Keratinocyte (primary cell): Measurements from ENCODE around the gene RBFOX2. TPM values are rescaled to one million over a fixed set of nuclear protein-coding genes. Genes with fewer than 3 reads are reported as not detected.

Experiments used
- DNase-seq: peaks from one replicate; pipeline ENCODE4 v3.0.0-alpha.2; 2011; ENCODE audit warnings: low read depth, missing footprints, low spot score
- FAIRE-seq: peaks from 2 replicates; lab custom pipeline; 2011; peaks lifted over from hg19 to GRCh38; lab: Jason Lieb, UNC
- H2AFZ ChIP-seq: 2 replicates; pipeline ENCODE4 v1.6.0; 2012; ENCODE audit warnings: low read length, control low read depth, inconsistent platforms; ENCODE audit not compliant: control insufficient read depth
- H3K27ac ChIP-seq: 2 replicates; pipeline ENCODE4 v1.5.1; 2011; ENCODE audit warnings: low read length; ENCODE audit not compliant: control insufficient read depth, insufficient read depth
- H3K27me3 ChIP-seq: 3 replicates; pipeline ENCODE4 v1.6.0; 2011; ENCODE audit warnings: low read length; ENCODE audit not compliant: control insufficient read depth, insufficient read depth; ENCODE audit errors: extremely low read depth
- H3K36me3 ChIP-seq, 2 experiments: 2 replicates in 1 of 2; 3 replicates in 1 of 2; pipeline ENCODE4 v1.5.1; 2011; ENCODE audit warnings: low read length in 2 of 2, mild to moderate bottlenecking in 1 of 2; ENCODE audit not compliant: control insufficient read depth in 2 of 2, insufficient read depth in 2 of 2; ENCODE audit errors: extremely low read depth in 1 of 2
- H3K4me1 ChIP-seq: 3 replicates; pipeline ENCODE4 v1.5.1; 2011; ENCODE audit warnings: low read length; ENCODE audit not compliant: control insufficient read depth, insufficient read depth; ENCODE audit errors: extremely low read depth
- H3K4me2 ChIP-seq: 3 replicates; pipeline ENCODE4 v1.6.0; 2011; ENCODE audit warnings: low read depth, low read length; ENCODE audit not compliant: control insufficient read depth, insufficient read depth; ENCODE audit errors: extremely low read depth
- H3K4me3 ChIP-seq, 3 experiments: fragments of 200-600 bp in 1 of 3; sonication (generic) in 1 of 3; 2 replicates in 2 of 3; 3 replicates in 1 of 3; pipeline ENCODE4 v1.5.1; 2011 to 2016; ENCODE audit warnings: low read length in 3 of 3, mild to moderate bottlenecking in 3 of 3, control low read depth in 2 of 3, inconsistent platforms in 1 of 3, low read depth in 1 of 3, mixed read lengths in 1 of 3, mixed run types in 1 of 3, moderate library complexity in 1 of 3; ENCODE audit not compliant: control insufficient read depth in 2 of 3, insufficient read depth in 2 of 3; ENCODE audit errors: extremely low read depth in 1 of 3
- H3K79me2 ChIP-seq: 2 replicates; pipeline ENCODE4 v1.6.0; 2012; ENCODE audit warnings: low read length; ENCODE audit not compliant: control insufficient read depth, insufficient read depth
- H3K9ac ChIP-seq: 3 replicates; pipeline ENCODE4 v1.6.0; 2011; ENCODE audit warnings: low read length; ENCODE audit not compliant: control insufficient read depth, insufficient read depth; ENCODE audit errors: extremely low read depth
- H3K9me1 ChIP-seq: 3 replicates; pipeline ENCODE4 v1.6.0; 2011; ENCODE audit warnings: low read length; ENCODE audit not compliant: control insufficient read depth, insufficient read depth; ENCODE audit errors: extremely low read depth
- H3K9me3 ChIP-seq: 2 replicates; pipeline ENCODE4 v1.5.1; 2012; ENCODE audit warnings: low read depth, low read length; ENCODE audit not compliant: control insufficient read depth
- H4K20me1 ChIP-seq: 3 replicates; pipeline ENCODE4 v1.6.0; 2011; ENCODE audit warnings: low read length; ENCODE audit not compliant: control insufficient read depth, insufficient read depth; ENCODE audit errors: extremely low read depth
- EZH2 ChIP-seq: IDR thresholded peaks from one replicate; pipeline ENCODE4 v1.6.1; 2012; ENCODE audit warnings: inconsistent platforms, mild to moderate bottlenecking, low read length, moderate library complexity
- dilution Hi-C: fragments of 300-500 bp; cut with MboI; formaldehyde crosslinking; loops from one replicate; pipeline ENCODE4 v1.7.0; 2020; ENCODE audit warnings: low sequenced_read_pairs; ENCODE audit not compliant: extremely low pct_ligation_motif_present
- polyA plus RNA-seq, 5 experiments: library from polyadenylated mRNA; depleted of rRNA in 3 of 5; stranded (reverse) in 3 of 5; stranded (forward) in 1 of 5; unstranded in 1 of 5; fragments of >200 nt; gene quantifications; 1 replicate in 1 of 5; 2 replicates in 3 of 5; 3 replicates in 1 of 5; pipeline versions ENCODE4 v1.2.1 to v1.2.3, GENCODE V29; 2011 to 2012; ENCODE audit warnings: missing spikeins in 2 of 5, low read depth in 1 of 5, low replicate concordance in 1 of 5
- TF ChIP-seq, protein P1 (sequence below), 3 experiments: IDR thresholded peaks in 1 of 3; conservative IDR thresholded peaks in 1 of 3; optimal IDR thresholded peaks in 1 of 3; 2 replicates in 2 of 3; 3 replicates in 1 of 3; pipeline versions ENCODE3 to v1.5.1; 2011; ENCODE audit warnings: low read length in 3 of 3, mild to moderate bottlenecking in 3 of 3, moderate library complexity in 2 of 3, control low read depth in 1 of 3, inconsistent platforms in 1 of 3; ENCODE audit not compliant: insufficient read depth in 2 of 3; ENCODE audit errors: extremely low read depth in 1 of 3

RBFOX2 gene
- polyA plus RNA-seq, 1 donor (not counting 4 experiments of a cell fraction or from before 2014, with no cell fraction given), result 118 TPM

DNA sequence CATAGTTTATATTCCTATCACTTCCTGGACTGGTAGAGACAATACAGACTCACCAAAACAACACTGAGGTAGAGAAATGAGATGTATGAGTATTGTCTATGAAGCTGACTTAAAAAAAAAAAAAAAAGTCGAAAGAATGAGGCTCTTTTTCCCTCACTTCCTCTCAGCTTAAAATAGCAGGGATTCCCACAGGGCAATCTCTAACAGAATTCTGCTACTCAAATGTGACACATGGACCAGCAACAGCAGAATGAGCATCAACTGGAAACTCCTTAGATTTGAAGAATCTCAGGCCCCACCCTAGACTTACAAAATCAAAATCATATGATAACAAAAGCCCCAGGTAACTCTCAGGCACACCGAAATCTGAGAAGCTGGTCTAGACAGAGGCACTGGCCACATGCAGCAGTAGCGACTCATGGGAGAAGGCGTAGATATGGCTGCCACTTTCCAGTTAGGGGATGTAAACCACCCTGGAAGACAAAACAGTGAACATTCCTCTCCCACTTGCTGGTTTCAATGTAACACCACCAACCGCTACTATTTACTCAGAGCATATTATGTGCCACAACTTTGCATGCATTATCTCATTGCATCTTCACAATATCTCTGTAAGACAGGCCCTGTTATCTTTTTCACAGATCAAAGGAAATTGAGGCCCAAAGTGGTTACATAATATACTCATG is 128.0 kb downstream of the RBFOX2 start:
- Histone ChIP-seq H2AFZ (no peak overlapping the region), H3K9me1 (no peaks in the 10 kb centered on the region), H3K27ac (peak overlapping the region; percentile 66), H4K20me1 (no peaks in the 10 kb centered on the region), H3K9me3 (no peaks in the 10 kb centered on the region), H3K9ac (peak overlapping the region; percentile 39), H3K36me3 (no peaks in the 10 kb centered on the region), H3K4me1 (peaks cover 63% of the 10 kb centered on the region), H3K4me2 (peak overlapping the region; percentile 44), H3K4me3 (no peak overlapping the region), H3K79me2 (peaks cover 54% of the 10 kb centered on the region), H3K27me3 (no peaks in the 10 kb centered on the region)
- FAIRE-seq (peak; percentile 87), DNase-seq (peak; percentile 25)
- dilution Hi-C loops, result no loop called here
- no peak for TF ChIP-seq EZH2
- TF ChIP-seq, protein P1, sequence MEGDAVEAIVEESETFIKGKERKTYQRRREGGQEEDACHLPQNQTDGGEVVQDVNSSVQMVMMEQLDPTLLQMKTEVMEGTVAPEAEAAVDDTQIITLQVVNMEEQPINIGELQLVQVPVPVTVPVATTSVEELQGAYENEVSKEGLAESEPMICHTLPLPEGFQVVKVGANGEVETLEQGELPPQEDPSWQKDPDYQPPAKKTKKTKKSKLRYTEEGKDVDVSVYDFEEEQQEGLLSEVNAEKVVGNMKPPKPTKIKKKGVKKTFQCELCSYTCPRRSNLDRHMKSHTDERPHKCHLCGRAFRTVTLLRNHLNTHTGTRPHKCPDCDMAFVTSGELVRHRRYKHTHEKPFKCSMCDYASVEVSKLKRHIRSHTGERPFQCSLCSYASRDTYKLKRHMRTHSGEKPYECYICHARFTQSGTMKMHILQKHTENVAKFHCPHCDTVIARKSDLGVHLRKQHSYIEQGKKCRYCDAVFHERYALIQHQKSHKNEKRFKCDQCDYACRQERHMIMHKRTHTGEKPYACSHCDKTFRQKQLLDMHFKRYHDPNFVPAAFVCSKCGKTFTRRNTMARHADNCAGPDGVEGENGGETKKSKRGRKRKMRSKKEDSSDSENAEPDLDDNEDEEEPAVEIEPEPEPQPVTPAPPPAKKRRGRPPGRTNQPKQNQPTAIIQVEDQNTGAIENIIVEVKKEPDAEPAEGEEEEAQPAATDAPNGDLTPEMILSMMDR (optimal IDR thresholded peaks at IDR 0.05 in 1 of 3, IDR thresholded peaks at IDR 0.05 in 1 of 3, conservative IDR thresholded peaks at IDR 0.05 in 1 of 3; ENCODE audit: extremely low read depth in 1 of 3, insufficient read depth in 2 of 3, low read length in 3 of 3), result no peak

DNA sequence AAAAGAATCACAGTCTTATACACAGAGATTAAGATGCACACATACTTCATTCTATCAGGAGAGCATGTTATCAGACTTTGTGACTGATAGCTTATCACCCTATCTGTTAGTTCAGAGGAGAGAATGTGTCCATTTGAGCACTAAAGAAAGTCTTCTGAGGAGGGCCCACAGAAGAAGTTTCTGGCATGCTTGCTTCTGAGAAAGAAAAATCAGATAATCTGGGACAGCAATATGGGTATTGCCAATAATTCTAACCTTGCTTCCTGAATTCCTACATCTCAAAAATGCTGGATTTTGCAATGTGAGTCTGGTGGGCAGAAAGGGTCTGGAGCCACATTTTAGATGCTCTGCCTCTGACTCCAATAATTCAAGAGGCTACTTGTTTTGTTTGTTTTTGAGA is 128.9 kb downstream of the RBFOX2 start:
- H3K79me2 ChIP-seq, result peaks cover 52% of the 10 kb centered on the region
- peak overlapping the region; percentile 66 for H3K27ac ChIP-seq
- no peak overlapping the region for H2AFZ ChIP-seq
- H3K4me3 ChIP-seq, result no peak overlapping the region
- no peaks in the 10 kb centered on the region for H3K27me3 ChIP-seq
- dilution Hi-C loops, result no loop called here
- H3K4me2 ChIP-seq, result peak overlapping the region; percentile 44
- no peaks in the 10 kb centered on the region for H3K9me1 ChIP-seq
- no peaks in the 10 kb centered on the region for H3K36me3 ChIP-seq
- H3K9me3 ChIP-seq, result no peaks in the 10 kb centered on the region
- no peak for DNase-seq
- no peak for FAIRE-seq
- no peaks in the 10 kb centered on the region for H4K20me1 ChIP-seq
- TF ChIP-seq, protein P1 (optimal IDR thresholded peaks at IDR 0.05 in 1 of 3, IDR thresholded peaks at IDR 0.05 in 1 of 3, conservative IDR thresholded peaks at IDR 0.05 in 1 of 3; ENCODE audit: extremely low read depth in 1 of 3, insufficient read depth in 2 of 3, low read length in 3 of 3), result no peak
- no peak for TF ChIP-seq EZH2
- peaks cover 67% of the 10 kb centered on the region for H3K4me1 ChIP-seq
- peak overlapping the region; percentile 39 for H3K9ac ChIP-seq
